Breast epithelium (tissue), 3 donors: Measurements from ENCODE around the gene WDR5B.

ENCODE experiments used
- CTCF ChIP-seq, 3 donors: fragments of 450-650 bp; IDR thresholded peaks; one replicate each; pipeline ENCODE4 v1.5.1; 2016 to 2017; ENCODE audit warnings: antibody characterized with exemption in 3 of 3, mild to moderate bottlenecking in 3 of 3, moderate library complexity in 3 of 3
- POLR2A ChIP-seq: fragments of 450-650 bp; IDR thresholded peaks from one replicate; pipeline ENCODE4 v1.6.1; 2016; ENCODE audit warnings: antibody characterized with exemption, mild to moderate bottlenecking, moderate library complexity
- POLR2AphosphoS5 ChIP-seq, 3 donors: sonication (generic); formaldehyde crosslinking; IDR thresholded peaks; one replicate each; pipeline ENCODE4 v1.6.1; 2017; ENCODE audit warnings: antibody characterized with exemption in 3 of 3

DNA sequence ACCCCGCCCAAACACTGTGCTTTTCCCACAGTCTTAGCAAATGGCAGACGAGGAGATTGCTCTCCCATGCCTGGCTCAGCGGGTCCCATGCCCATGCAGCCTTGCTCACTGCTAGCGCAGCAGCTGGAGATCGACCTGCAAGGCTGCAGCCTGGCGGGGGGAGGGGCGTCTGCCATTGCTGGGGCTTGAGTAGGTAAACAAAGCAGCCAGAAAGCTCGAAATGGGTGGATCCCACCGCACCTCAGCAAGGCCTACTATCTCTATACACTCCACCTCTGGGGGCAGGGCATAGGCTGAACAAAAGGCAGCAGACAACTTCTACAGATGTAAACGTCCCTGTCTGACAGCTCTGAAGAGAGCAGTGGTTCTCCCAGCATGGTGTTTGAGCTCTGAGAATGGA, 27.2 kb upstream of the WDR5B start:
- TF ChIP-seq CTCF (IDR thresholded peaks at IDR 0.05), result no peak
- TF ChIP-seq POLR2A, result no peak
- TF ChIP-seq POLR2AphosphoS5 (IDR thresholded peaks at IDR 0.05), result no peak
